HepG2 (cell line): Measurements from ENCODE around the gene ZNF839. TPM values are rescaled to one million over a fixed set of nuclear protein-coding genes. Genes with fewer than 3 reads are reported as not detected.

Source experiments
- ASH2L ChIP-seq: fragments of 300-600, 200-600 bp; sonication (generic); IDR thresholded peaks from 2 replicates; pipeline ENCODE4 v1.7.0; 2017; ENCODE audit warnings: low read depth, mild to moderate bottlenecking, moderate library complexity, mixed read lengths, low read length; ENCODE audit not compliant: insufficient read length
- HES4 ChIP-seq: sonication (generic); formaldehyde crosslinking; IDR thresholded peaks from 2 replicates; pipeline ENCODE4 v1.9.0; 2021; ENCODE audit warnings: mild to moderate bottlenecking, missing genetic modification reagents, borderline replicate concordance
- KLF9 ChIP-seq: IDR thresholded peaks from 2 replicates; pipeline ENCODE4 v1.6.1; 2016; ENCODE audit warnings: low read depth
- MLXIP ChIP-seq: sonication (generic); formaldehyde crosslinking; IDR thresholded peaks from 2 replicates; pipeline ENCODE4 v1.9.0; 2021; ENCODE audit warnings: missing genetic modification reagents, borderline replicate concordance
- NFE2 ChIP-seq: sonication (generic); formaldehyde crosslinking; IDR thresholded peaks from 2 replicates; pipeline ENCODE4 v1.4.0; 2020; ENCODE audit warnings: missing genetic modification reagents
- PHF8 ChIP-seq: sonication (generic); formaldehyde crosslinking; IDR thresholded peaks from 2 replicates; pipeline ENCODE4 v1.5.0; 2020; ENCODE audit warnings: missing genetic modification reagents
- POLR2AphosphoS5 ChIP-seq: IDR thresholded peaks from 2 replicates; pipeline ENCODE4 v1.6.1; 2012; ENCODE audit warnings: low read depth, low read length
- REST ChIP-seq, 2 experiments: IDR thresholded peaks; 2 replicates each; pipeline ENCODE4 v1.6.1; 2011 to 2012; ENCODE audit warnings: low read length in 2 of 2, borderline replicate concordance in 1 of 2, low read depth in 1 of 2, mild to moderate bottlenecking in 1 of 2, moderate library complexity in 1 of 2
- SALL2 ChIP-seq: sonication (generic); formaldehyde crosslinking; IDR thresholded peaks from 2 replicates; pipeline ENCODE4 v1.8.1; 2023; ENCODE audit warnings: mild to moderate bottlenecking, missing genetic modification reagents, inconsistent platforms
- SMYD3 ChIP-seq: sonication (generic); formaldehyde crosslinking; IDR thresholded peaks from 2 replicates; pipeline ENCODE4 v1.8.1; 2023; ENCODE audit warnings: mild to moderate bottlenecking, missing genetic modification reagents
- TBX3 ChIP-seq: fragments of 450-650 bp; IDR thresholded peaks from 2 replicates; pipeline ENCODE4 v1.6.1; 2017; ENCODE audit warnings: antibody characterized with exemption, mild to moderate bottlenecking, inconsistent platforms, borderline replicate concordance
- YY1 ChIP-seq: IDR thresholded peaks from 2 replicates; pipeline ENCODE4 v1.6.1; 2011; ENCODE audit warnings: low read length, low read depth, moderate library complexity, mild to moderate bottlenecking; ENCODE audit not compliant: insufficient read depth, insufficient replicate concordance
- ZBTB44 ChIP-seq: sonication (generic); formaldehyde crosslinking; IDR thresholded peaks from 2 replicates; pipeline ENCODE4 v1.4.0; 2020; ENCODE audit warnings: missing genetic modification reagents
- ZNF503 ChIP-seq: sonication (generic); formaldehyde crosslinking; IDR thresholded peaks from 2 replicates; pipeline ENCODE4 v1.4.0; 2020; ENCODE audit warnings: missing genetic modification reagents
- ZNF652 ChIP-seq: IDR thresholded peaks from 2 replicates; pipeline ENCODE4 v1.6.1; 2016; ENCODE audit warnings: low read depth, borderline replicate concordance
- ZNF800 ChIP-seq: sonication (generic); formaldehyde crosslinking; IDR thresholded peaks from 2 replicates; pipeline ENCODE4 v1.4.0; 2020; ENCODE audit warnings: missing genetic modification reagents
- polyA plus RNA-seq, 8 experiments: library from polyadenylated mRNA; depleted of rRNA in 3 of 8; stranded (reverse) in 7 of 8; unstranded in 1 of 8; fragments of >200 nt; fragmentation: Illumina TruSeq in 4 of 8; extraction: Trizol in 4 of 8; gene quantifications; 2 replicates each; pipeline versions ENCODE4 v1.2.1 to v1.2.3, GENCODE V29; 2011 to 2016; ENCODE audit warnings: low read depth in 4 of 8, missing spikeins in 1 of 8, mixed read lengths in 1 of 8; ENCODE audit not compliant: insufficient read depth in 1 of 8
- total RNA-seq, 5 experiments: library from RNA; depleted of rRNA; stranded (reverse); fragments of >200 nt; fragmentation: Illumina TruSeq; extraction: Trizol; gene quantifications; 2 replicates each; pipeline ENCODE4 v1.2.3, GENCODE V29; 2016; ENCODE audit warnings: low read depth in 1 of 5

ZNF839 gene
- total and polyA plus RNA-seq, 2 of the 13 experiments (the other 11 are each of a cell fraction or from before 2014, with no cell fraction given), result 11.1 to 12.8 TPM

- TF ChIP-seq TBX3 (peak; percentile 41; the same call in 1 of the 2 replicates), ZNF652 (CRISPR knock-in tag) (no peak), ZNF800 (CRISPR knock-in tag) (no peak), ZBTB44 (CRISPR knock-in tag) (no peak), SALL2 (CRISPR knock-in tag) (no peak), ZNF503 (CRISPR knock-in tag) (peak; percentile 40; the same call in 1 of the 2 replicates), ASH2L (peak; percentile 96), REST (IDR thresholded peaks at IDR 0.05; ENCODE audit: borderline replicate concordance in 1 of 2, low read depth in 1 of 2, low read length in 2 of 2) (peak in 1 of 2 experiments; percentile 73; a peak in 2 of 4 replicates), NFE2 (CRISPR knock-in tag) (no peak), SMYD3 (no peak), KLF9 (CRISPR knock-in tag) (no peak), PHF8 (peak; percentile 16; the same call in 1 of the 2 replicates), POLR2AphosphoS5 (peak; percentile 93), YY1 (peak; percentile 47), HES4 (CRISPR knock-in tag) (no peak), MLXIP (no peak)
These were observed 1.3 kb downstream of the ZNF839 start (continued) for GRCh38 chr14:102320671-102321455.
